ENCODE results near the gene MAP3K8.
"Not testable (repeated sequence)": the region's sequence is repeated elsewhere in the genome, so short reads cannot be mapped to it uniquely, and the experiment has no call there.

MAP3K8 gene

DNA sequence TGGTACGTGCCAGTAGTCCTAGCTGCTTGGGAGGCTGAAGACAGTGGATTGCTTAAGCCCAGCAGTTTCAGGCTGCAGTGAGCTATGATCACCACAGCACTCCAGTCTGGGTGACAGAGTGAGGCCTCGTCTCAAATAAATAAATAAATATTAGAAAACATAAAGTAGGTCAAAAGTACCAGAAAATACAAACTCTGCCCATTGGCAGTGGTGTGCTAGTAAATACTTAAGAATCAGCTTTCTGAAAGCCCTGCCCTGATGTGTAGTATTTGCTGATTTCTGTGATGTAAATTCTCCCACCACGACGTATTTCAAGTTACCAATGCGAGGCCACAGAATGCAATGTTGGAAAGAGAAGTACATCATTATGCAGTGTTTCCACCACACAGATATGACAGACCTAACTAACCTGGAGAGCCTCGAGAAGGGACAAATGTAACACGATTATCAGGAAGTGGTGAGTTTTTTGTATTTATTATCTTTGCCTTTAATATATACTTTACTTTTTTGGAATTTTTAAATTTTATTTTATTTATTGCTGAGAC, 11.8 kb upstream of the MAP3K8 start:
- DNase-seq (ENCODE audit: low read depth, low spot score): no peak
- H3K27ac ChIP-seq: no peak overlapping the region

DNA sequence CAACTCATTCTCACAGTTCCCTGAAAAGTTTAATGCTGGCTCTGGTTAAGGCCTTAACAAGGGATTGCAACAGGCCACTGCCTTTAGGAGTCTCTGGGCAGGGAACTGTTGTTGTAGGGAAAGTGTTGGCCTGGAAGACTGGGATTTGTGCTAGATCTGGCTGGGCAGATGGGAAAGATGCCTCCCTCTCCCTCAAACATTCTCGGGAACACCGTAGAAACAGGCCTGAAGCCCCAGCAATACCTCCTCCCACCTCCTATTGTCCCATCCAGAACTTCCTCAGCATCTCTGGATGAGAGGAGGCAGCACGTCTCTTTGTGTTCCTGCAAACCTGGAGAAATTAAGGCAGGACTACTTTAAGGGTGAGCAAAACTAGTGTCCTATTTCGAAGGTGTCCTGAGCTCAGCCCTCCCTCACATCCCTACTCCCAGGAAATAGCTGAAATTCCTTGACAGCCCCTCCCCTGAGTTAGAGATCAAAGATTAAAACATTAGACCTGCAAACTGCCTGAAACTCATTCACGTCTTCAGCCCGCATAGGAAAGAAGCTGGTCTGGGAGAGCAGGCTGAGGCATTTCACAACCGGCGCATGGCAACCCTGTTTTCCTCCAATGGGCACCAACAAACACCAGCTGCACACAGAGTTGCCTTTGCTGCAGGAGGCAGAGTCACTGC, 10.9 kb upstream of the MAP3K8 start:
- H3K27ac ChIP-seq: peak overlapping the region; percentile 77
- DNase-seq (ENCODE audit: low read depth, low spot score): peak; percentile 65

DNA sequence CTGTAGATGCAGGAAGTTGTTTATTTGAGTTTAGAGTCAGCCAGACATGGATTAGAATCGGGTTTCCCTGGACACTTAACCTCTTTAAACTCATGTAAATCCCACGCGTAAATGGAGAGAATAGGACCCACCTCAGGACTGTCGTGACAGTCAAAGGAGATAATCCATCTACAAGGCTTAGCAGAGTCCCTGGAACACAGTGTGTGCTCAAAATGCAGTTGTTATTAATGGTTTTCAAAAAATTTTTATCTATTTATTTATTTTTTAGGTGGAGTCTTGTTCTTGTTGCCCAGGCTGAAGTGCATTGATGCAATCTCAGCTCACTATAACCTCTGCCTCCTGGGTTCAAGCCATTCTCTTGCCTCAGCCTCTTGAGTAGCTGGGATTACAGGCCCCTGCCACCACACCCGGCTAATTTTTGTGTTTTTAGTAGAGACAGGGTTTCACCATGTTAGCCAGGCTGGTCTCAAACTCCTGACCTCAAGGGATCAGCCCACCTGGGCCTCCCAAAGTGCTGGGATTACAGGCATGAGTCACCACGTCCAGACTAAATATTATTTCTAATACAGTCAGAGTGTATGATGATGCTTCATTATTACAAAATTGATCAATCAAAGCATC, 10.2 kb upstream of the MAP3K8 start:
- H3K27ac ChIP-seq: peak overlapping the region; percentile 77
- not testable (repeated sequence) for DNase-seq (ENCODE audit: low read depth, low spot score)

DNA sequence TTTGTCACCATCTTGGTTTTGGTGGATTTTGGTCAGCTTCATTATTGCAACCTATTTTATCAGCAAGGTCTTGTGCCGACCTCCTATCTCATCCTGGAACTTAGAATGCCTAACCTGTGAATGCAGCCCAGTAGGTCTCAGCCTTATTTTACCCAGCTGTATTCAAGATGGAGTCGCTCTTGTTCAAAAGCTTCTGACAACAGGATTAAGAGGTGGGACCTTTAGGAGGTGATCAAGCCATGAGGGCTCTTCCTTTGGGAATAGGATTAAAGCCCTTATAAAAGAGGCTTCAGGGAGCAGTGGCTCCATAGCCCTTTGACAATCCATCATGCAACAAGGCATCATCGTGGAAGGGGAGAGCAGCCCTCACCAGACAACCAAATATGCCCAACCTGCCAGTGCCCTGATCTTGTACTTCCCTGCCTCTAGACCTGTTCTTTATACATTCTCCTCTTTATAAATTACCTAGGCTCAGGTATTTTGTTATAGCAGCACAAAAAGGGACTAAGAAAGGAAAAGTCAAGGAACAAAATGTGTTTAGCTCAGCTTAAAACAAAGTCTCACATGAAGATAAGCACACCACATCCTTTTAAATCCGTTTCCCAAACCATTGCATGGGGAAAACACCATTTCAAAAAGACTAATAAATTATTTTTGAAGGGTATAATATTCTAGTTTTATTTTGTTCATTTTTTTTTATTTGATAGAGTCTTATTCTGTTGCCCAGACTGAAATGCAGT, 8.5 kb upstream of the MAP3K8 start:
- H3K27ac ChIP-seq: no peak overlapping the region
- DNase-seq (ENCODE audit: low read depth, low spot score): no peak

DNA sequence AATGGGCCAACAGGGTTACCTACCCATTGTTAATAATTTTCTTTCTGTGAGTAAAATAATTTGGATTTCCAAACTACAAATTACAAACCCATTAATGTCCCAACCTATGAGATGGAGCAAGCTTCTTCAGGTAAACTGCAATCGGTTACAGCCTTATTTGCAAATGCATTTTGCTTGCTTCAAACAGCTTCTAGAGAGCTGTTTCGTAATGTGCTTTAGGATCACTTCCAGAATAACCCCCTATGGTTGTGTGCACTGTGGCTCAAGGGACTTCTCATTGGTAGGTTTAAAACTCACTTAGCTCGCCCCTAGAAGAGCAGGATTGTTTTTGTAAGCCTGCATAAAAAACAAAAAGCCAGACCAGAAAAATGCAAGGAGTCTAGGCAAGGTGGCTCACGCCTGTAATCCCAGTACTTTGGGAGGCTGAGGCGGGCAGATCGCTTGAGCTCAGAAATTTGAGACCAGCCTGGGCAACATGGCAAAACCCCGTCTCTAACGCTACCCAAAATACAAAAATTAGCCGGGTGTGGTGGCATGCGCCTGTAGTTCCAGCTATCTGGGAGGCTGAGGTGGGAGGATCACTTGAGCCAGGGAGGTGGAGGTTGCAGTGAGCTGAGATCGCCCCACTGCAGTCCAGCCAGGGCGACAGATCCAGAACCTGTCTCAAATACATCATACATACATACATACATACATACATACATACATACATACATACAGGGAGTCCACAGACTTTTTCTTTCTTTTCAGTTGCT, 3.3 kb upstream of the MAP3K8 start:
- H3K27ac ChIP-seq: peak overlapping the region; percentile 93
- no peak for DNase-seq (ENCODE audit: low read depth, low spot score)

DNA sequence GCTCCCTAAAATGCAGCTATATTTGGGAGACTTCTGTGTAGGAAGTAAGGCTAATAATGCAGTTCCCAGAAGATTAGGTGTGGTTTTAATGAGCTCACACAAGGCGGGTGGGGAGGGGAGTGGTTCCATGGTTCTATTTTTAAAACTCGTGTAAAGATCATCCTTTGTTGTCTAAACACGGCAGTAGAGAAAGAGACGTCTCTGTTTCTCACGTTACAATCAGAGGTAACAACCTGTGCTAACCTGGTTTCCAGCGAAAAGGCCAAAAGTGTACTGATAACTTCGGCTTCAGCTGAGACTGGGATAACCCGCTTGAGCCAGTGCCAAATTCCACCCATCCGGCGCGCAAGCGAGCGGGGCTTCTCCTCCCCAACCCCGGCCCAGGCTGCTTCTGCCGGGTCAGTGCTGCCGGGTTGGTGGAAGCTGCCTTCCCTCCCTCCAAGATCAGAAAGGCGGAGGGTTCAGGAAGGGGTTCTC, 2.5 kb upstream of the MAP3K8 start:
- H3K27ac ChIP-seq: peak overlapping the region; percentile 93
- DNase-seq (ENCODE audit: low read depth, low spot score): no peak

DNA sequence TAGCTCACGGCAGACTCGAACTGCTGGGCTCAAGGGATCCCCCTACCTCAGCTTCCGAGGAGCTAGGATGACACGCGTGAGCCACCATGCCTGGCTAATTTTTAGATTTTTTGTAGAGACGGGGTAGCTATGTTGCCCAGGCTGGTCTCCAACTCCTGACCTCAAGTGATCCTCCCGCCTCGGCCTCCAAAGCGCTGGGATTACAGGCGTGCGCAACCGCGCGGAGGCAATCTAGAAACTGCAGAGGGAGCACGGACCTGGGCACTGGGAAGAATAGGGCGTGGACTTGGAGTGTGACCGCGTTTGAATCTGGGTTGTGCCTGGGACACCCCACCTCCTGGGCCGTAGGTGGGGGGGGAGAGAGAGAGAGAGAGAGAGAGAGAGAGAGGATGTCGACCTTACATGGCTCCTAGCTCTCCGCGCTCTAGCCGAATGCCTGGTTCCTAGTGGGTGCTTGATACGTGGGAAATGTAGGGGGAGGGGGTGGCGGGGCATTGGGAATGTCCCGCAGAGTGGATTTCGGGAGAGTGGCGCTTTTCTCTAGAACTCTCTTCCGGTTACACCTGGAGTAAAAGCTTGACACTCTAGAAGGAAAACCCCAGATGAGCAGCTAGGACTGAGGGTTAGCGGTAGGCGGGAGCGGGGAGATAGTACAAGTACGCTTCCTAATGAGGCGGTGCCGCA, 1.2 kb upstream of the MAP3K8 start:
- H3K27ac ChIP-seq: peak overlapping the region; percentile 93
- DNase-seq (ENCODE audit: low read depth, low spot score): no peak

DNA sequence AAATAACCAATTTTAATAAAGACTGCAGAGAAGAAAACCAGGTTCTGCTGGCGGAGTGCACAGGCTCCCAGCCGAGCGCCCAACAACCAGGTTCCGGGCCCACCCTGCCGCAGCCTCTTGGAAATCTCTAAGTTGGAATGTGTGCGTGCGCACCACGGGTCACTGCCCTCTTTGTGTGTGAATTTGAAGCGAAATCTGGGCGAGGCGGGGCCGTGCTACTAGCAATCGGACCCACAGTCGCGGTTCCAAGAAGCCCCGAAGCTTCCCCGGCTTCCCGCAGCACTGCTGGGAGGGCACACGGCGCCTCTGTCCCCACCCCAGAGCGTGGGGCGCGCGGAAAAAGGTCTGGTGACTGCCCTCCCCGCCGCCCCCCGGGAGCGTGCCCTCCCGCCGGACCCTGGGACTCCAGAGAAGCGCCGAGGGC, 666 bp upstream of the MAP3K8 start:
- DNase-seq (ENCODE audit: low read depth, low spot score): no peak
- H3K27ac ChIP-seq: peak overlapping the region; percentile 93

DNA sequence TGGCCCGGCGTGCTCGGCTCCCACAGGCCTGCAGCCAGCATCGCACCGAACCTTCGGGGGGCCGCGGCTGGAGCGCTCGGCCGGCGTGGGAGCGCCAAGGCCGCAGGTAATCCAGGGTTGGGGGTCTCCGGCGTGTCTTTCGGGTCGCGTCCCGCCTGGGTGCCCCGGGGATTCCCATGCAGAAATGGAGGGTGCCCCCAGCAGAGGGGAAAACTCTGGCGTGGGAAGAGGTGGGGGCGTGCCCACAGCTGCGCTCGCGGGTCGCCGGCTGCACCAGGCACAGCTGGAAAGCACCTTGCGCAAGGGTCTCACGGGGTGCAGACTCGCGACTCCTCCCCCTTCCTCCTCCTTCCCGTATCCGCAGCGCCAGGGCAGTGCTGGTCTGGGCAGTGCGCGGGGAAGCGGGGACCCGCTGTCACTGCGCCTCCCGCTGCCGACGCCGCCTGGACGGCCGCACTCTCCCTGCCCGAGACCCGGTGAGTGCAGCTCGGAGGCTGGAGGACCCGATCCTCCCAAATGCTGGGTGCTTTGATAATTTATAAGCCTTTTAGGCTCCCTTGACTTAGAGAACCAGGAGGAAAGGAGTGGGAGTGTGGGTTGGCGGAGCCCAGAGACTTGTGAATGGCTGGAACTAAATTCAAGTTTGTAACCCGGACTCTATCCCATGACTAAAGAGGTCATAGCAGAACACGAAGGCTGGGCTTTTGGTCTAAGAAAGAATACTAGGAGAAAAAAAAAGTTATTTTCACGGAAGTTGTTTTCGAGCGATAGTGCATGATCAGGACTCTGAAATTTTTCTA, 489 bp downstream of the MAP3K8 start:
- peak overlapping the region; percentile 93 for H3K27ac ChIP-seq
- DNase-seq (ENCODE audit: low read depth, low spot score): no peak

DNA sequence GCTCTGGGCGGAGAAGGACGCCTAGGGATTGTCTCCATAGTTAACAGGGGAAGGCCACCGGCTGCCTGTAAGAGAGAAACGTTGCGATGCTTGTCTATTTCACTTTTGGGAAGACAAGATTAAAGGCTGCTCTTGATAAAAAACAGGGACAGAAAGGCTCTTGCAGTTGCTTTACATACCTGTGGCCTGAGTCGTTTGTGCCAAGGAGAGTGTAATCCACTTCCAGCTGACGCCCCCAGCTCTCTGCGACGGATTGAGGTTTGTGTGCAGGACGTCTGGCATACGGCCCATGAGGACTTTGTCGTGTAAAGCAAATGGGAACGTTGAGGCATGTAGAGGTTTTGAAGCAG, 1.1 kb downstream of the MAP3K8 start:
- DNase-seq (ENCODE audit: low read depth, low spot score): no peak

DNA sequence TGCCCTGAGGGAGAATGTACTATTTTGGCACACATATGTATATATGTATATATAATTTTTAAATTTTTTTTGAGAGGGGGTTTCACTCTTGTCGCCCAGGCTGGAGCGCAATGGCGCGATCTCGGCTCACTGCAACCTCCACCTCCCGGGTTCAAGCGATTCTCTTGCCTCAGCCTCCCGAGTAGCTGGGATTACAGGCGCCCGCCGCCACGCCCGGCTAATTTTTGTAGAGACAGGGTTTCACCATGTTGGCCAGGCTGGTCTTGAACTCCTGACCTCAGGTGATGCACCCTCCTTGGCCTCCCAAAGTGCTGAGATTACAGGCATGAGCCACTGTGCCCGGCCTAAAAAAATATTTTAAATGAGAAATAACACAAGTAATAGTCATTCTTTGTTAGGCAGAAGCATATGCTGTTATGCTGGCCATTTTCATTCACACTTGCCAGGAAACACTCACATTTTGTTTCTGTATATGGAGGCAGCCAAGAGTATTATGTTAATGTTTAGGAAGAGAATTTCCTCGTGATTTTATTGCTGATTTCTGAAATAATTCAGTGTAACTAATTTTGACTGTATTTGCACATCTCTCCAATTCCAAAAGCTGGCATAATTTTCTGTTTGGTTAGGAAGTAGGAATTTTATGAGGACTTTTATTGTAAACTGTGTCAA, 1.6 kb downstream of the MAP3K8 start:
- DNase-seq (ENCODE audit: low read depth, low spot score): not testable (repeated sequence)
- peak overlapping the region; percentile 93 for H3K27ac ChIP-seq

More for the DNA sequence above, 1.1 kb downstream of the MAP3K8 start:
- peak overlapping the region; percentile 93 for H3K27ac ChIP-seq

DNA sequence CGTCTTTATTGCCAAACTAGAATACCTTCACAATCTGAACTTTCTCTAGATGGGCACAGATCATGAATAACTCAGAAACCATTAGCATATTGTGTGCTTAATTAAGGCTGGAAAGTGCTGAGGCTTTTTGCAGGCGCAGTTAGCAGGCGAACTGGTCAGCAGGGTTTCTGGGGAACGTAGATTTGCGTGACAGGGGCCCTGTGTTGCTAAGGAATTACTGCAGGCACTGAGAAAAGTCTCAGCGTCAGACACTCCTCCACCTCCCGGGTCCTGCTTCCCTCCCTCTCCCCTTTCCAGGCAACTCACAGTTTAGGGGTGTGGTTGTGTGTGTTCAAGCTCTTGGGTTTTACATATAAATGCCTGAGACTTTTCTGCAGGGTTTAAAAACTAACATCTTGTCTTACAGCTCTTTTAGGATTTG, 2.2 kb downstream of the MAP3K8 start:
- peak overlapping the region; percentile 93 for H3K27ac ChIP-seq
- no peak for DNase-seq (ENCODE audit: low read depth, low spot score)

DNA sequence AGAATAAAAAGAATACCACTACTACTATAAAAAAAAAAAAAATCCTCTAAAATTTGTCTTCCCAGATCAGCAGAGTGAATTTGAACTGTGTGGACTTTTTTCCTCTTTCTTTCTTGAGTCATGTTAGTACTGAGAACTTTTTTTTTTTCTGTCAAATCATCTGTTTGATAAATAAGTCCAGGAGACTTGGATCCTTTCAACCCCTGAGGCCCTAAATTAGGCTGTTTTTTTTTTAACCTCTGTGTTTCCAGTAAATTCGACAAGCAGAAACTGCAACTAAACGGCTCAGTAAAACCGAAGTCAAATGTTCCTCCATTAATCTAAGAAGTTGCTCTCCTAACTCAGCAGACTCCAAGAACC, 2.7 kb downstream of the MAP3K8 start:
- peak overlapping the region; percentile 93 for H3K27ac ChIP-seq
- DNase-seq (ENCODE audit: low read depth, low spot score): no peak

DNA sequence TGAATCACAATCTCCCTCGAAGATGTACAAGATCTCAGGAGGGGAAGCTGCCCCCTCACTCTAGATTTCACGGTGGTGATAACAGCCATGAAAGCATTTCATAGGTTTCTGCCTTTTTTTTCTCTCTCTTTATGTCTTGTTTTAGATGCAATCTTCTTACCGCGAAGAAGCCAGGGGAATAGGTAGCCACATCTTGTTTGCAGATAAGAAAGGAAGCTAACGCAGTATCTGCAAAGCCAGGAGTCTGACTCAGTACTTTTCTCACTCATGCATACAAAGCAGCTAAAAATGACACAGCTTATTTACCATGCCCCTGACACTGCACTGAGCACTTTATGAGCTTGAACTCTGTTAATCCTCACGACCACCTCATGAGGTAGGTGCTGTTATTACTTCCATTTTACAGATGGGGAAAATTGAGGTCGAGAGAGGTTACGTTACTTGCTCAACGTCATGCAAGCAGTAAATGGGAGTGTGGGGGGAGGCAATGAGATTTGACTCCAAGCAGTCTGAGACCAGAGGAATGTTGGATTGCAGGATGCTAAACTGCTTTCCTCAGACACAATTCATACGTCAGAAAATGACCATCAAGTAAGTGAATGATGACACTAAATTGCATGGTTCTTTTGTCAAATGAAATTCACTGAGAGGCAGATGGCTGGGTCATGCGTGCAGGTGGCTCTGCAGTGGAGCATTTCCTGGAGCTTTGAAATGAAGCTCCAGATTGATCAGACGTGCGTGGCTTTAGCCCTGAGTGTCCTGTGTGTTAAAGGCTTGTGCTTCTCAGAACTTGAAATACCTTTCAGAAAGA, 3.3 kb downstream of the MAP3K8 start:
- DNase-seq (ENCODE audit: low read depth, low spot score): no peak
- peak overlapping the region; percentile 93 for H3K27ac ChIP-seq

DNA sequence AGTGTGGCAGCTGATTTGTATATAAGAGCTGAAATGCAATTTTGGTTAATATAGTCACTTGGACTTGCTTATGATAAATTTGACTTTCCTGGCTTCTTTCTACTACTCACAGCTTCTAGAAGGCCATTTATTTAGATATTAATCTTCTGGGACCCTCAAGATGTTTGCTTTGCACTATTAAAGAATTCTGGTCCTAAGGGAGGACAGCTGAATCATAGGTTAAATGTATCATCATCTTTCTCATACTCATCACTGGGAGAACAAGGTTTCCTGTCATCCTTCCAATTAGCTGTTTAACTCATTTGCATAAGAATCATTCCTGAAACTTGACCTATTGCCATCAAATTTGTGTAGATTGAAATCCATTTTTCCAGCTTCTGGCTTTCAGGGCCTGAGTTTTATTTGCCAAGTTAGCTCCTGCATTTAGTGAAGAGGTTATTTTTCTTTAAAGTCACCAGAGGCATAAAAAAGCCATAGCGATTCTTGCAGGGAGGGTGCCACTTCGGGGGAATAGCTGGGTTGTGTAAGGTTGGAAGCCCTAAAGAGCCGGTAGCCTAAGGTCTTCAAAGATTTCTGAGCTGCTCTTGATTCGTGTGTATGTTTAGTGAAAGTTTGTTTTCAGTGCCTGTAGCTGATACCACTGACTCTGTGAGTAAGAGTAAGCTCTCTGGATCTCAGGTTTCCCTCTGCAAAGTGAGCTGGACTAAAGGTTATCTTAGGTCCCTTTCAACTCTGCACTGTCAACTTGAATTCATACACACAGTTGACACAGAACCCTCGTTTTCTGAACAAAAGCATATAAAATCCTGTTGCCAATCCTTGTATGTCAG, 4.3 kb downstream of the MAP3K8 start:
- H3K27ac ChIP-seq: no peak overlapping the region
- DNase-seq (ENCODE audit: low read depth, low spot score): no peak

DNA sequence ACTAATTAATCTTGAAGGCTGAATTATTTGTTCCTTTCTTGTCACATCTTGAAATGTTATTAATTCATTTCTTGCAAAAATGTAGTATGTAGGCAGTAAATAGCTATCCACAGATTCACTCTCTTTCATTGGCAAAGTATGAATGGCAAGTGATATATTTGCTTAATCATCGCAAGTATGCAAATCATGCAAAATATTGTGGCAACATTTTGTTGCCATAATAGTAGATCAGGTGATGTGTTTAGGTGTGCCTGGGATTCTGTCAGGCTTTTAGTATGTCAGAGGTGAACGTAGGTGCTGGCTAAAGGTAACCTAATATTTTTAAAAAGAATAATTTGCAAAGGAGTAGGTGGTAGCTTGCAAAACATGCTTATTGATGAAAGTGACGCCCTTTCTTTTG, 5.9 kb downstream of the MAP3K8 start:
- H3K27ac ChIP-seq: no peak overlapping the region
- DNase-seq (ENCODE audit: low read depth, low spot score): no peak

Measured in epithelial cell of prostate (primary cell).